Hematopoietic multipotent progenitor cell treated with erythropoietin and hydrocortisone succinate and interleukin-3 and kit ligand, for 8 days (in vitro differentiated cells): ENCODE results near the gene ZNF514.
"Not testable (repeated sequence)": the region's sequence is repeated elsewhere in the genome, so short reads cannot be mapped to it uniquely, and the experiment has no call there.

Experiments
- DNase-seq: peaks from one replicate; pipeline ENCODE4 v3.0.0-alpha.2; 2015

The ZNF514 gene

GRCh38 chr2:95122197-95122551 is 37.5 kb downstream of the ZNF514 start:
- peak; percentile 14 for DNase-seq

DNA sequence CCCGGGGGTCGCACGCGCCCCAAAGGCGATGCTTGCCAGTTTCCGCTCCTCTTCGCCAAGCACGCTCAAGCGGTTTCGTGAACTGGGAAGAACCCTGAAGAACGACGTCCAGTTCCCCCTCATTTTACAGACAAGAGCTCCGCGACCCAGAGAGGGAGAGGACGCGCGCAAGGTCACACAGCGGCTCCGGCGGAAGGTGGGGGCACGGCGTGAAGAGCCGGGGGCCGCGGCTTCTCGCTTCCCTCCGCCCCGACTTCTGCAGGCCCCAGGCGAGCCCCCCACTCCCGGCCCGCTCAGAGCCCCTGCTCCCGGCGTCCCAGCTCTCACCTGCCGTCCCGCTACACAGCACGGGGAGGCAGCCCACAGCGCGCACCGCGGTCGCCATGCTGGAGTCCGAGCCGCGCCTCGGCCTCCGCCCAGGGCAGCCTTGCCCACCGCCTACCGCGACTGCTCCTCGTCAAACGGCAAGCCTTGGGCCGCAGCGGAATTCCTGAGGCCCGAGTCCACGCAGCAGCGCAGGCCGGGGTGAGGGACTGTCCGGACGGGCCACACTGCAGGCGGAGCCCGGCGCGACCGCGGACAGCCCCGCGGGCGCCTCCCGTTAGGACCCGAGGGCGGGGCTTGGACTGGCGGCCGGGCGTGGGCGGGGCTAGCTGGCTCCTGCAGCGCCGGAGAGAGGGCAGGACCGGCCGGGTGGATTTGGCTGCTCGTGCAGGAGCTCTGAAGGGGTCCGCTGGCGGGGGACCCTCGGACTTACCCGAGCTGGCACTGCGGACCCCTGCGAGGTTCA is 38.0 kb downstream of the ZNF514 start, which contains the start of gene MRPS5:
Gene MRPS5, minus strand, starts transcription at position 402 of the 790 bp plus-strand sequence. Its CDS starts 17 bp downstream, at position 385.
- DNase-seq = peak; percentile 80

DNA sequence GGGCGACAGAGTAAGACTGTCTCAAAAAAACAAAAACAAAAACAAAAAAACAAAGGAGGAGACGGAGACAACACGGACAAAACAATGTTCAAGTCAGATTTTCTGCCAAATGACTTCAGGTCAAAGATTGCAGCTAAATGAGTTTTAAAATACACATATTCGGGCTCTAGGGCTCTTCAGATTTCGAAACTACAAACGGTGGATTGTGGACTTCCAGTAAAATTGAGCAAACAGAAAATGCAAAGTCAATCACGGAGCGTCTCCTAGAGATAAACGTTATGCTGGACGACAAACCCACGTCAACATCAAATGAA is 38.6 kb downstream of the ZNF514 start:
- no peak for DNase-seq

- peak; percentile 71 for DNase-seq
Measured at GRCh38 chr2:95115418-95115817, 44.2 kb downstream of the ZNF514 start.

DNA sequence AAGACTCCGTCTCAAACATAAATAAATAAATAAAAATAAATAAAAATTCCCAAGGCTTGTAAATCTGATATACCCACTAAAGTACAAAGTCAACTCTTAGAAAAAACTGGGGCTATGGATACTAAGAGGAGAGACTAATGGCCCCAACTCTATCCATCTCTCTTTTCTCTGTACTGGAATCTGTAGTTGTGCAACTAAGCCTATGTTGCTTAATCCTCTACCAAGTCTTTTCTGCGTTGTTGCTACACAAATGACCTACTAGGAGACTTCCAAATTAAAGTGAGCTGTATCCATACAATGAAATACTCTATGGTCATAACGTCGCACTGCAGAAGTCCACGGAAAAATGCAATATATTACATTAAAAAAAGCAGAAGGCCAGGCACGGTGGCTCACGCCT is 46.2 kb downstream of the ZNF514 start:
- no peak for DNase-seq

- no peak for DNase-seq
Measured at GRCh38 chr2:95110395-95110794, 49.3 kb downstream of the ZNF514 start.

DNA sequence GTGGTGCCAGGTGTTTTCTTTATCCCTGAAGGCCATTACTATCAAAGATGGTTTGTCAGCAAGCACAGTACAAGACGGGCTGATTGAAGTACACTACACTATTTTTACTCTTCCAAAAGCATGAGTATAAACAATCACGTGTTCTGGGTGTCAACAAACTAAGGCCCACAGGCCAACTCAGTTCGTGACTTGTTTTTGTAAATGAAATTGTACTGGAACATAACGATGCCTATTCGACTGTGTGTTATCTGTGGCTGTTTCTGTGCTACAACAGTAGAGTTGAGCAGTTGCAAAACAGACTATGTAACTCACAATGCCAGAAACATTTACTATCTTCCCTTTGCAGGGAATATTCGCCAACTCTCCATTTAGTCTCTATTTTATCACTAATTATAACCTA is 50.4 kb downstream of the ZNF514 start:
- DNase-seq = no peak

- no peak for DNase-seq
Measured at GRCh38 chr2:95106081-95106480, 53.6 kb downstream of the ZNF514 start.

GRCh38 chr2:95104606-95105005 is 55.0 kb downstream of the ZNF514 start:
- no peak for DNase-seq

- DNase-seq = no peak
Measured at GRCh38 chr2:95099910-95100309, 59.7 kb downstream of the ZNF514 start.

- DNase-seq = not testable (repeated sequence)
Measured at GRCh38 chr2:95098273-95098672, 61.4 kb downstream of the ZNF514 start.
